GM12878 (cell line): Measurements from ENCODE around the gene DCDC1. TPM values are rescaled to one million over a fixed set of nuclear protein-coding genes. Genes with fewer than 3 reads are reported as not detected.

Source experiments
- ATAC-seq: fragments of 200-7000 bp; cut with Tn5 transposase; 3 replicates; pipeline ENCODE4 v1.9.1; 2020; ENCODE audit warnings: mild to moderate bottlenecking, moderate library complexity
- BruUV-seq: library from RNA; stranded (reverse); fragments of 400-500 nt; replicated peaks from 2 replicates; lab custom pipeline; 2021; lab: Mats Ljungman, UMichigan
- CTCF ChIA-PET: fragments of 300-600 bp; sonication (Branson Sonifier 250); formaldehyde crosslinking; extraction: SDS; loops from one replicate; lab custom pipeline; 2021; ENCODE audit warnings: inconsistent platforms; lab: Yijun Ruan, JAX
- POLR2A ChIA-PET: fragments of 350-600 bp; formaldehyde crosslinking; extraction: SDS; loops from one replicate; lab custom pipeline; 2021; ENCODE audit warnings: inconsistent platforms; lab: Charles Lee
- RAD21 ChIA-PET: fragments of 300-600 bp; sonication (Branson Sonifier 250); formaldehyde crosslinking; loops from one replicate; lab custom pipeline; 2023; ENCODE audit warnings: antibody characterized with exemption; ENCODE audit not compliant: unreplicated experiment; lab: Charles Lee
- SMC1A ChIA-PET: fragments of 300-600 bp; sonication (Branson Sonifier 250); formaldehyde crosslinking; loops from one replicate; lab custom pipeline; 2023; ENCODE audit not compliant: unreplicated experiment, uncharacterized antibody; lab: Charles Lee
- DNase-seq: peaks from one replicate; pipeline ENCODE4 v3.0.0-alpha.2; 2011; ENCODE audit warnings: low read depth, low spot score
- FAIRE-seq: peaks from 3 replicates; lab custom pipeline; 2011; peaks lifted over from hg19 to GRCh38; lab: Jason Lieb, UNC
- H2AFZ ChIP-seq: 2 replicates; pipeline ENCODE4 v1.6.0; 2011; ENCODE audit warnings: low read depth, low read length, control low read depth; ENCODE audit not compliant: control insufficient read depth
- H3K27ac ChIP-seq: 2 replicates; pipeline ENCODE4 v1.5.1; 2011; ENCODE audit warnings: control low read depth; ENCODE audit not compliant: control insufficient read depth, insufficient read depth
- H3K27me3 ChIP-seq, 2 experiments: replicated peaks in 1 of 2; 2 replicates each; pipeline versions ENCODE4 v1.6.0 to v1.6.1; 2011; ENCODE audit warnings: low read length in 1 of 2; ENCODE audit not compliant: control insufficient read depth in 2 of 2, insufficient read depth in 2 of 2
- H3K36me3 ChIP-seq, 2 experiments: 2 replicates each; pipeline ENCODE4 v1.5.1; 2011; ENCODE audit warnings: low read length in 1 of 2; ENCODE audit not compliant: control insufficient read depth in 2 of 2, insufficient read depth in 2 of 2
- H3K4me1 ChIP-seq: 2 replicates; pipeline ENCODE4 v1.6.1; 2011; ENCODE audit warnings: mild to moderate bottlenecking, low read length, moderate library complexity, mixed read lengths; ENCODE audit not compliant: control insufficient read depth, insufficient read depth
- H3K4me2 ChIP-seq: 2 replicates; pipeline ENCODE4 v1.6.0; 2011; ENCODE audit warnings: control low read depth; ENCODE audit not compliant: control insufficient read depth, insufficient read depth
- H3K4me3 ChIP-seq: fragments of 200-600 bp; sonication (generic); 2 replicates; pipeline ENCODE4 v1.5.1; 2016
- H3K79me2 ChIP-seq: 2 replicates; pipeline ENCODE4 v1.6.0; 2011; ENCODE audit warnings: low read length; ENCODE audit not compliant: control insufficient read depth, insufficient read depth
- H3K9ac ChIP-seq: 2 replicates; pipeline ENCODE4 v1.8.0; 2011; ENCODE audit warnings: low read length, control low read depth, mixed read lengths; ENCODE audit not compliant: control insufficient read depth, insufficient read depth
- H3K9me3 ChIP-seq: replicated peaks from 3 replicates; pipeline ENCODE4 v1.5.1; 2011; ENCODE audit warnings: mild to moderate bottlenecking, low read length; ENCODE audit not compliant: control insufficient read depth, insufficient read depth
- H4K20me1 ChIP-seq: 2 replicates; pipeline ENCODE4 v1.6.0; 2011; ENCODE audit not compliant: control insufficient read depth, insufficient read depth
- BCL11A ChIP-seq: IDR thresholded peaks from 2 replicates; pipeline ENCODE4 v1.6.1; 2011; ENCODE audit warnings: low read depth, low read length
- BRCA1 ChIP-seq: IDR thresholded peaks from 2 replicates; pipeline ENCODE4 v1.6.1; 2011; ENCODE audit warnings: low read depth, low read length, improper control_type of control experiment
- CHD2 ChIP-seq: IDR thresholded peaks from 2 replicates; pipeline ENCODE4 v1.6.1; 2011; ENCODE audit warnings: low read depth, low read length, improper control_type of control experiment, borderline replicate concordance
- EED ChIP-seq: sonication (generic); IDR thresholded peaks from 2 replicates; pipeline ENCODE4 v1.6.1; 2016; ENCODE audit warnings: antibody characterized with exemption, low read depth
- EP300 ChIP-seq, 2 experiments: fragments of 150-350 bp in 1 of 2; IDR thresholded peaks; 2 replicates each; pipeline ENCODE4 v1.6.1; 2011 to 2012; ENCODE audit warnings: low read depth in 2 of 2, low read length in 2 of 2, borderline replicate concordance in 1 of 2, improper control_type of control experiment in 1 of 2, inconsistent platforms in 1 of 2; ENCODE audit not compliant: control insufficient read depth in 1 of 2
- HDAC2 ChIP-seq: fragments of 200-600 bp; sonication (generic); IDR thresholded peaks from 2 replicates; pipeline ENCODE4 v1.6.1; 2017
- HDGF ChIP-seq: fragments of 450-650 bp; IDR thresholded peaks from 2 replicates; pipeline ENCODE4 v1.6.1; 2016; ENCODE audit warnings: antibody characterized with exemption
- KLF5 ChIP-seq: fragments of 450-650 bp; IDR thresholded peaks from 2 replicates; pipeline ENCODE4 v1.6.1; 2014; ENCODE audit warnings: mild to moderate bottlenecking; ENCODE audit not compliant: partially characterized antibody
- MTA3 ChIP-seq: IDR thresholded peaks from 2 replicates; pipeline ENCODE4 v1.6.1; 2012; ENCODE audit warnings: low read length, inconsistent platforms, borderline replicate concordance
- NFIC ChIP-seq: IDR thresholded peaks from 2 replicates; pipeline ENCODE4 v1.6.1; 2012; ENCODE audit warnings: low read depth, mild to moderate bottlenecking, inconsistent platforms, low read length, moderate library complexity
- NR2C1 ChIP-seq: fragments of 450-650 bp; IDR thresholded peaks from 2 replicates; pipeline ENCODE4 v1.6.1; 2017; ENCODE audit warnings: antibody characterized with exemption, mild to moderate bottlenecking, moderate library complexity
- NR2C2 ChIP-seq: IDR thresholded peaks from 2 replicates; pipeline ENCODE4 v1.6.1; 2011; ENCODE audit warnings: borderline replicate concordance, low read depth; ENCODE audit not compliant: control insufficient read depth, insufficient read length
- SIN3A ChIP-seq: IDR thresholded peaks from 2 replicates; pipeline ENCODE4 v1.6.1; 2012; ENCODE audit warnings: low read depth, low read length, improper control_type of control experiment
- SMAD1 ChIP-seq: fragments of 450-650 bp; IDR thresholded peaks from 2 replicates; pipeline ENCODE4 v1.6.1; 2018; ENCODE audit warnings: mild to moderate bottlenecking, low read depth; ENCODE audit not compliant: partially characterized antibody
- SP1 ChIP-seq: IDR thresholded peaks from one replicate; pipeline ENCODE4 v1.6.1; 2011; ENCODE audit warnings: low read depth, low read length
- WGBS: methylation state at CpG from one replicate; pipeline ENCODE4 v1.1.6; 2016; ENCODE audit warnings: low lambda C conversion rate; ENCODE audit not compliant: insufficient replicate concordance, insufficient coverage; ENCODE audit errors: missing lambda C conversion rate; 5-methylcytosine and 5-hydroxymethylcytosine counted together
- in situ Hi-C: fragments of 300-500 bp; cut with MboI; formaldehyde crosslinking; loops from 9 replicates; pipeline ENCODE4 v1.14.3; 2018; ENCODE audit warnings: mixed read lengths
- intact Hi-C: fragments of 100-400 bp; cut with micrococcal nuclease; formaldehyde crosslinking; loops from one replicate; pipeline ENCODE4 v1.14.2; 2022; ENCODE audit not compliant: unreplicated experiment
- polyA plus RNA-seq, 11 experiments: library from polyadenylated mRNA; depleted of rRNA in 4 of 11; unstranded in 6 of 11; stranded (reverse) in 5 of 11; fragments of >200 nt; fragmentation: Nextera tagmentation in 4 of 11; fragmentation: Illumina TruSeq in 1 of 11; extraction: Ambion mirVana in 4 of 11; extraction: Trizol in 1 of 11; gene quantifications; 1 replicate in 1 of 11; 2 replicates in 10 of 11; pipeline versions ENCODE4 v1.2.1 to v1.2.3, GENCODE V29; 2011 to 2016; ENCODE audit warnings: inconsistent platforms in 2 of 11, missing spikeins in 2 of 11, low read depth in 1 of 11
- total RNA-seq, 4 experiments: library from RNA; depleted of rRNA in 3 of 4; stranded (reverse); fragments of >200 nt in 3 of 4; fragmentation: Illumina TruSeq in 1 of 4; extraction: Trizol in 1 of 4; gene quantifications; 2 replicates each; pipeline versions ENCODE4 v1.2.1 to v1.2.3, GENCODE V29; 2013 to 2021
- TF ChIP-seq, protein P1 (sequence below): fragments of 450-650 bp; formaldehyde crosslinking; IDR thresholded peaks from 2 replicates; pipeline ENCODE4 v1.4.0; 2020; ENCODE audit warnings: mild to moderate bottlenecking, moderate library complexity

Gene DCDC1
- total and polyA plus RNA-seq, 10 of the 15 experiments (the other 5 are each of a cell fraction or from before 2014, with no cell fraction given) = not detected

DNA sequence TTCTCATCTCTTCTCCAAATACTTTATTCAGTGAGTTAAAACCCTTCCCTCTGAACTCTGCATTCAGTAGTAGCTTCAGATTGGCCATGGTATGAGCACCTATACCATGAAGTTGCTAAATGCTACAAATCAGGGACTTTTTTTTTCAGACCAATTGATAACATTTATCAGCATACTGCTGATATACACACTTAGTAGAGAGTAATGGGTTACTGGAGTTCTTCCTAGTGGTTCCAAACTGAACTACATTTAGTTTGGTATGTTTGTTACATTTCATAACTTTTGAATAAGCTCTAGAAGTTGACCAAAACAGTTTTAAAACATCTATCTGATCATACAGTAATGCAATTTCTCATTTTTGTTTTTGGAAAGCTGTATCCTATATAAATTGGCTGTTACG lies 104.7 kb downstream of the DCDC1 start:
- no peaks in the 10 kb centered on the region for H4K20me1 ChIP-seq
- intact Hi-C loops = no loop called here
- RAD21 ChIA-PET = no interaction called here
- DNase-seq (no peak), FAIRE-seq (no peak), ATAC-seq (no peak)
- H3K79me2 ChIP-seq = no peaks in the 10 kb centered on the region
- H3K27me3 ChIP-seq = no peaks in the 10 kb centered on the region
- H3K27ac ChIP-seq = no peak overlapping the region
- CTCF ChIA-PET = no interaction called here
- in situ Hi-C loops = no loop called here
- H3K36me3 ChIP-seq = no peaks in the 10 kb centered on the region
- no peaks in the 10 kb centered on the region for H3K4me1 ChIP-seq
- no peak overlapping the region for H3K4me2 ChIP-seq
- TF ChIP-seq, protein P1, sequence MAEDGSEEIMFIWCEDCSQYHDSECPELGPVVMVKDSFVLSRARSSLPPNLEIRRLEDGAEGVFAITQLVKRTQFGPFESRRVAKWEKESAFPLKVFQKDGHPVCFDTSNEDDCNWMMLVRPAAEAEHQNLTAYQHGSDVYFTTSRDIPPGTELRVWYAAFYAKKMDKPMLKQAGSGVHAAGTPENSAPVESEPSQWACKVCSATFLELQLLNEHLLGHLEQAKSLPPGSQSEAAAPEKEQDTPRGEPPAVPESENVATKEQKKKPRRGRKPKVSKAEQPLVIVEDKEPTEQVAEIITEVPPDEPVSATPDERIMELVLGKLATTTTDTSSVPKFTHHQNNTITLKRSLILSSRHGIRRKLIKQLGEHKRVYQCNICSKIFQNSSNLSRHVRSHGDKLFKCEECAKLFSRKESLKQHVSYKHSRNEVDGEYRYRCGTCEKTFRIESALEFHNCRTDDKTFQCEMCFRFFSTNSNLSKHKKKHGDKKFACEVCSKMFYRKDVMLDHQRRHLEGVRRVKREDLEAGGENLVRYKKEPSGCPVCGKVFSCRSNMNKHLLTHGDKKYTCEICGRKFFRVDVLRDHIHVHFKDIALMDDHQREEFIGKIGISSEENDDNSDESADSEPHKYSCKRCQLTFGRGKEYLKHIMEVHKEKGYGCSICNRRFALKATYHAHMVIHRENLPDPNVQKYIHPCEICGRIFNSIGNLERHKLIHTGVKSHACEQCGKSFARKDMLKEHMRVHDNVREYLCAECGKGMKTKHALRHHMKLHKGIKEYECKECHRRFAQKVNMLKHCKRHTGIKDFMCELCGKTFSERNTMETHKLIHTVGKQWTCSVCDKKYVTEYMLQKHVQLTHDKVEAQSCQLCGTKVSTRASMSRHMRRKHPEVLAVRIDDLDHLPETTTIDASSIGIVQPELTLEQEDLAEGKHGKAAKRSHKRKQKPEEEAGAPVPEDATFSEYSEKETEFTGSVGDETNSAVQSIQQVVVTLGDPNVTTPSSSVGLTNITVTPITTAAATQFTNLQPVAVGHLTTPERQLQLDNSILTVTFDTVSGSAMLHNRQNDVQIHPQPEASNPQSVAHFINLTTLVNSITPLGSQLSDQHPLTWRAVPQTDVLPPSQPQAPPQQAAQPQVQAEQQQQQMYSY (CRISPR knock-in tag) = no peak
- no peak for TF ChIP-seq EED
- TF ChIP-seq KLF5 = no peak
- no peak for TF ChIP-seq HDAC2
- no peak for TF ChIP-seq EP300 (IDR thresholded peaks at IDR 0.05; ENCODE audit: borderline replicate concordance in 1 of 2, control insufficient read depth in 1 of 2, low read depth in 2 of 2, low read length in 2 of 2)
- TF ChIP-seq SIN3A = no peak
- no peak for TF ChIP-seq SMAD1
- TF ChIP-seq SP1 = no peak
- TF ChIP-seq BRCA1 = no peak
- no peak for TF ChIP-seq CHD2
- no peak for TF ChIP-seq HDGF
- TF ChIP-seq MTA3 = no peak
- no peak for TF ChIP-seq NR2C1
- no peak for TF ChIP-seq NR2C2
- no peak for TF ChIP-seq BCL11A
- no peak for TF ChIP-seq NFIC
- BruUV-seq = no TSS peak
- no peak overlapping the region for H3K4me3 ChIP-seq
- H3K9me3 ChIP-seq = no peaks in the 10 kb centered on the region
- WGBS = 83% methylated on average over 1 of the region's 1 CpG
- no peak overlapping the region for H3K9ac ChIP-seq
- SMC1A ChIA-PET = no interaction called here
- H2AFZ ChIP-seq = no peak overlapping the region
- POLR2A ChIA-PET = no interaction called here
